GM19452 (cell line): Measurements from ENCODE around the gene SPOP.
"Not testable (repeated sequence)": the region's sequence is repeated elsewhere in the genome, so short reads cannot be mapped to it uniquely, and the experiment has no call there.

Source experiments
- ATAC-seq: cut with Tn5 transposase; IDR thresholded peaks from one replicate; pipeline ENCODE4 v1.9.1; 2021; ENCODE audit not compliant: unreplicated experiment

SPOP gene

DNA sequence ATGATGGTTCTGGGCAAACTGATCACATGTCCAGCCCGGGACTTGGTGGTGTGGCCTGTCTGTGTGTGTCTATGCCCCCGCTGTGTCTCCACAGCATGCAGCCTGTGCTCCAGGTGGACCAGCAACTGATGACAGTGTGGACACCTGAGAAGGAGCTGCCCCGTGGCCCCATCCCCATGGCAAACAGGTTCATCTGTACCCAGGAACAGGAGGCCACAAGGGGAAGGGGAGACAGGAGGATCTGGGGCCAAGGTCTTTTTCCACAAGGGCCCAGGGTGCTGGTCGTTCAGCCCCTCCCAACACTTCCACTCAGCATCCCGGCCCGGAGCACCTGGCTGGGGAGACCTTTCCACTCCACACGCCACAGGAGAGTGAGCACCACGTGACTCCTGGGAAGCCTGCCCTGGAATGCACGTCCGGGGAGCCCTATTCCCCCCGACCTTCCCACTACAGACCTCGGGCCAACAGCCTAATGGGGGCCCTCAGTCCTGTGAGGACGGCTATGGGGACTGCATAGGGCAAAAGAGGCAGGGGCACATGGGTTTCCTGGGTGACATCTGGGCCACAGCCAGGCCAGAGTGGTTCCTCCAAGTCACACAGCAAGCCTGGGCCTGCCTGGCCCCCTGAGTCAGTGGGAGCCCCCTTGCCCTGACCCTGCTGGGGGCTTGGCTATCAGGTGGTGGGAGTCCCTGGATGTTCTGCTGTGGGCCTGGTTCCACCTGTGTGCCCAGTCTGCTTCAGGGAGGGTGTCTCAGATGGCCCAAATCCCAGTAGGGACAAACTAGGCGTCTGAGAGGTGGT is 123.0 kb downstream of the SPOP start:
- no peak for ATAC-seq

DNA sequence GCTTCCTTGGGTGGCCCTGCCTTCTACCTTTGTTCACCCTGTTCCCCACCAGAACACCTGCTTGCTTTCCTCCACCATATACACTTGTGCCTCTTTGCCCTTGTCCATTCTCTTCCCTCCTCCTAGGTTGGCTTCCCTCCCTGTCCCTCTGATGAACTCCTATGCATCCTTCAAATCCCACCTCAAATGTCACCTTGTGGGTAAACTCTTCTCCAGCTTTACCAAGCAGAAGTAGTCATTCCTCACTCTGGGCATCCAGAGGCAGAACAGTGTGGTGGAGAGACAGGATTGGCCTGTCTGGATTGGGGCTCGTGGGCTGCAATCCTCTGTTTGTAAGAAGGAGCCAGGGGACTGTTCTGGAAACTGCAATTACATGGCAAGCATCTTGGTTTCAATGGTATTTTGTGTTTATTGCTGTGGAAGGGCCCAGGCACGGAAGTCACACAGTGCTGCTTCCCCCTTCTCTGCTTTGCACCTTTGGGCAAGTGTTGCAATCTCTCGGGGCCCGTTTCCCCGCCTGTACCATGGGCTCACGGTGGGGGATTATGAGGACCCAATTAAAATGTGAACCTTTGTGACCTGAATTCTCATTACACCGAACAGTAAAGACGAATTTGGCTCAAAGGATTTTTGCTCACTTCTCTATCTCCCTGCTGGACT is 124.1 kb downstream of the SPOP start:
- no peak for ATAC-seq

DNA sequence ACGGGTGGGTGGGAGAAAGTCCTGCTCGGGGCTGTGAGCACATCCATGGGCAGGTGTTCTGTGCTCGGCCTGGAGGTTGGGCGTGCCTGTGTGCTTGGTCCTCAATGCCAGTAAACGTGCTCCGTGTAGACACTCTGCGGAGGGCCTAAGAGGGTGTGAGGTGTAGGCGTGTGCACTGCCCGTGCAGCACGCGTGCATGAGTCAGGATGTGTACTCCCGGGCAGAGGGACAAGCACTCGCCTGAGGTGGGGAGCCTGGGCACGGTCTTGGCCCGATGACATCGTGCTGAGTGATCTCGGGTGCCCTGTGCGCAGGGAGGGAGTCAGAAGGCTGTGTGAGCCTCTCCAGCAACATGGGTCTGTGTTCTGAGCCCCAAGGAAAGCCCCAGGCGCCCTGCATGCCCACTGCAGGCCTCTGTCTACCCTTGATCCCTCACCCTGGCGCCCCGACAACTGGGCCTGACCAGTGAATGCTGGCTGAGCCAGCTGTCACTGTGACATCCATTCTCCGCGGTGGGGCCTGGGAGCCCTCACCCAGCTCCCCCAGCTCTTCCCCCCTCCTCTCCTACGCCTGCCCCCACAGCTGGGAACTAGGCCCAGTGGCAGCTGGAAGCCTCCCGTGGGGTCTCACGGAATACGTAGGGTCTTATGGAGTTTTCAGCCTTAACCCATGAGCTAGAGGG is 125.7 kb downstream of the SPOP start:
- no peak for ATAC-seq

DNA sequence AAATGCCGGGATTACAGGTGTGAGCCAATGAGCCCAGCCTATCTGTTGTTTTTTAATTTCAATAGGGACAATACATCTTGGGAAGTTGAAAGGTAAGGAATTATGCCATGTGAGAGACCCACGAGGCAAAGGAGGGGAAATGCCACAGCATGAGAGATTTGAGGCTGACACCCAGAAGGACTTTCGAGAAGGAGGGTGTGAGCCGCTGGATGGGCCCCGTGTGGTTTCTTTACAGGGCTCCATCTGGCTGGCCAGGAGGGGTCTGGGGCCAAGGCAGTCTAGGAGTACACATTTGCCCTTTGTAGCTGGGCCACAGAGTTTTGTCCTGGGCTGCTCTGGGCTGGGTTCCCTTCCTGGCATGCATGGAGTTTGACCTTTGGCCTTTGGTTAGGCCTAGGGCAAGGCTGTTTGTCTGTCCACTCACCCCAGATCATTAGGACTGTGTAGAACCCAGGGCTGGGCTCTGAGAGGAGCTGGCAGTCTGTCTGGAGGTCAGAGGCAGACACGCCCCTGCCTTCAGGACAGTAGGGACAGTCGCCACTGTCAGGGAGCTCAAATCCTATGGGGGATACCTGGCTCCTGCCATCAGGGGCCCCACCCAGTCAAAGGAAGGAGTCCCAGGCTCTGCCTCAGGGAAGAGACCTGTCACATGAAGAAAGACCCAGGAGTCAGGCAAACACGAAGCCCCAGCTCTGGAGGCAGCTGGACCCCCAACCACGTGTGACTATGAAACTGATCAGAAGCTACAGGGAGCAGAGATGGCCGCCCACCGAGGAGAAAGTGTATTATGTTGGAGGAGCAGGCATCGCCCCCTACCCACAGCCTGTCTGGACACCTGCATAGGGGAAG is 126.5 kb downstream of the SPOP start:
- ATAC-seq = no peak

DNA sequence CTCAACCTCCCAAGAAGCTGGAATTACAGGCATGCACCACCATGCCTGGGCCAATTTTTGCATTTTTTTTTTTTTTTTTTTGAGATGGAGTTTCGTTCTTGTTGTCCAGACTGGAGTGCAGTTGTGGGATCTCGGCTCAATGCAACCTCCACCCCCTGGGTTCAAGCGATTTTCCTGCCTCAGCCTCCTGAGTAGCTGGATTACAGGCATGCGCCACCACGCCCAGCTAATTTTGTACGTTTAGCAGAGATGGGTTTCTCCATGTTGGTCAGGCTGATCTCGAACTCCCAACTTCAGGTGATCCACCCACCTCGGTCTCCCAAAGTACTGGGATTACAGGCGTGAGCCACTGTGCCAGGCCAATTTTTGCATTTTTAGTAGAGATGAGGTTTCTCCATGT is 127.1 kb downstream of the SPOP start:
- not testable (repeated sequence) for ATAC-seq

DNA sequence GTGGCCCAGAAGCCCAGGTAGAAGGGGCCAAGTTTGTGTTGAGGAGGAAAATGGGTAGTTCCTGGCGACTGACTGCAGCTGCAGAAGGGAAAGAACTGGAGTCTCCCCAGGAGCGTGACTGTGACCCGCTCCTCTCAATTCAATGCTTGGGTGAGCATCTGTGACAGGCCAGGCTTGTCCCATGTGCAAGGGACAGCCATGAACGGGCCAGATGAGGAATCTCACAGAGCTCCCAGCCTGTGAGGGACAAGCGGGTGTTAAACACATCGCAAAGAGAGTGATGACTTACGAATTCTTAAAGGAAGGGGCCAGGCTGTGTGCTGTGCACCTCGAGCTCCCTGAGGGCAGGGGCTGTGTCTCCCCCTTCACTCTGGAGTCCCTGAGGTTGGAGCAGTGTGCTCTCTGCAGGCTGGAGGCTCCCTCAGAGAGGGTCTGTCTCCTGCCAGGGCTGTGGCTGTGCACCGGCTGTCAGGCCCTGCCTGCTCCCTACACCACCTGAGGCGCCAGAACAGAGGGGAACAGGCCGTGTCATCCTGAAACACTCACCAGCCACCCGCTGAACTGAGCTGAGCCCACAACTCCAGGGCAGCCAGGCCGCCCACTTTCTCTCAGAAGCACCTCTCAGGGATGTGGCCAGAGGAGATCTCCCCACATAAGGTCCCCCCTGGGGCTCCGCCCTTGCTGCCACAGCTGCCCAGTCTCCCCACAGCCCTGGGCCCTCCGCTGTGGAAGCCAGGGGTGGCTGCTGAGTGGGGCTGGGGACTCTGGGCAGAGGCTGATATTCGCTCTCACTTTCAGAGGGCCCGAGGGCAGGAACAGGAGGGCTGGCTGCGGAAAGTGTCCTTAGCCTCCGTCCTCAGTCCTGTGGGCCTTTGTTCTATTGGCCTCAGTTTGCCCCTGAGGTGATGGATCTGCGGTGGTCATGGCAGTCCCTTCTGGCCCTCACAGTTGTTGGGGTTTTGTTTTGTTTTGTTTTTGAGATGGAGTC is 127.9 kb downstream of the SPOP start:
- ATAC-seq = no peak

DNA sequence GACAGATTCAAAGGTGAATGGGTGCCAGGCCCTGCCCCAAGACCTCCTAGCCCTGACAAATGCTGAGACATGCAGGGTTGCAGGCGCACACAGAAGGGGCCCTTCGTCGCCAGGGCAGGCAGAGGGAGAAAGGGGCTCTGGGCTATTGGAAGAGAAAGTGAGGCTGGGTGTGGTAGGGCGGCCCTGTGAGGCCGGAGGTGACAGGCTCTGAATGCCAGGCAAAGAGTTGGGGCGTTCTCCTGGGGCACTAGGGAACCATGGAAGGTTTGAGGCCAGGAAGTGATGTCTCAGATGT is 128.6 kb downstream of the SPOP start:
- ATAC-seq = no peak
